ENCODE measurements around the gene SERPINA12. TPM values are rescaled to one million over a fixed set of nuclear protein-coding genes. Genes with fewer than 3 reads are reported as not detected.

SERPINA12 gene
- total and polyA plus RNA-seq, 8 donors = 0.08 TPM; not detected in 7

GRCh38 chr14:94486883-94487282, 22.4 kb downstream of the SERPINA12 start:
- no peaks in the 10 kb centered on the region for H3K36me3 ChIP-seq
- intact Hi-C loops (cut with DNase I; ENCODE audit: low total_unique reads) = no loop called here
- TF ChIP-seq CTCF (IDR thresholded peaks at IDR 0.05) (no peak), EP300 (IDR thresholded peaks at IDR 0.05) (no peak), POLR2A (IDR thresholded peaks at IDR 0.05) (no peak), POLR2AphosphoS5 (IDR thresholded peaks at IDR 0.05) (no peak)
- no peak for DNase-seq
- no peak overlapping the region for H3K4me3 ChIP-seq
- H3K27ac ChIP-seq = no peak overlapping the region
- H3K27me3 ChIP-seq = peaks cover 0 to 44% (median 7%) of the 10 kb centered on the region in 3 donors
- WGBS, 5 donors = 26 to 37% (median 31%) methylated on average over 5 of the region's 5 CpGs
- H3K9me3 ChIP-seq = no peaks in the 10 kb centered on the region
- H3K4me1 ChIP-seq = peaks cover 0 to 12% (median 9%) of the 10 kb centered on the region in 4 donors

GRCh38 chr14:94485944-94486841, 23.1 kb downstream of the SERPINA12 start:
- WGBS, 5 donors = 8 to 17% (median 16%) methylated on average over 23 to 26 of the region's 26 CpGs
- H3K4me1 ChIP-seq = peaks cover 0 to 12% (median 9%) of the 10 kb centered on the region in 4 donors
- peak; percentile 62 to 75 for DNase-seq
- no peak overlapping the region for H3K27ac ChIP-seq
- intact Hi-C loops (cut with DNase I; ENCODE audit: low total_unique reads) = no loop called here
- peak in 5 of 7 experiments; percentile 76 to 99 (median 99) for TF ChIP-seq CTCF (IDR thresholded peaks at IDR 0.05)
- no peak for TF ChIP-seq EP300 (IDR thresholded peaks at IDR 0.05)
- H3K27me3 ChIP-seq = peaks cover 0 to 38% (median 7%) of the 10 kb centered on the region in 3 donors
- no peaks in the 10 kb centered on the region for H3K36me3 ChIP-seq
- H3K9me3 ChIP-seq = no peaks in the 10 kb centered on the region
- no peak overlapping the region for H3K4me3 ChIP-seq

GRCh38 chr14:94484481-94484880, 24.8 kb downstream of the SERPINA12 start:
- peaks cover 0 to 34% (median 7%) of the 10 kb centered on the region in 3 donors for H3K27me3 ChIP-seq
- H3K9me3 ChIP-seq = peaks cover 0 to 4% (median 2%) of the 10 kb centered on the region in 4 donors
- 66 to 82% (median 81%) methylated on average over 5 of the region's 5 CpGs for WGBS, 5 donors
- no peak overlapping the region for H3K27ac ChIP-seq
- H3K4me3 ChIP-seq = no peak overlapping the region
- intact Hi-C loops (cut with DNase I; ENCODE audit: low total_unique reads) = no loop called here
- no peak for TF ChIP-seq EP300 (IDR thresholded peaks at IDR 0.05)
- no peak for TF ChIP-seq CTCF (IDR thresholded peaks at IDR 0.05)
- TF ChIP-seq POLR2A (IDR thresholded peaks at IDR 0.05) = no peak
- TF ChIP-seq POLR2AphosphoS5 (IDR thresholded peaks at IDR 0.05) = no peak
- no peaks in the 10 kb centered on the region for H3K36me3 ChIP-seq
- DNase-seq = no peak
- H3K4me1 ChIP-seq = peaks cover 0 to 12% (median 9%) of the 10 kb centered on the region in 4 donors

GRCh38 chr14:94483729-94484275, 25.5 kb downstream of the SERPINA12 start:
- 78 to 88% (median 81%) methylated on average over 7 of the region's 7 CpGs for WGBS, 5 donors

More at GRCh38 chr14:94483729-94484275, 25.5 kb downstream of the SERPINA12 start:
- no peak for TF ChIP-seq EP300 (IDR thresholded peaks at IDR 0.05)
- TF ChIP-seq CTCF (IDR thresholded peaks at IDR 0.05) = no peak
- no peak for TF ChIP-seq POLR2AphosphoS5 (IDR thresholded peaks at IDR 0.05)
- TF ChIP-seq POLR2A (IDR thresholded peaks at IDR 0.05) = no peak
- intact Hi-C loops (cut with DNase I; ENCODE audit: low total_unique reads) = no loop called here
- Histone ChIP-seq H3K27ac (no peak overlapping the region), H3K9me3 (peaks cover 0 to 10% (median 8%) of the 10 kb centered on the region in 4 donors), H3K4me1 (peaks cover 0 to 12% (median 9%) of the 10 kb centered on the region in 4 donors), H3K27me3 (peaks cover 0 to 30% (median 8%) of the 10 kb centered on the region in 3 donors), H3K4me3 (no peak overlapping the region), H3K36me3 (no peaks in the 10 kb centered on the region)
- DNase-seq = no peak

All from stomach (tissue), 9 donors.